ENCODE results near the gene NLRC3. TPM values are rescaled to one million over a fixed set of nuclear protein-coding genes. Genes with fewer than 3 reads are reported as not detected.

The NLRC3 gene
- total RNA-seq, 3 donors from 2014 or later (not counting 1 experiment from before 2014, with no cell fraction given), result 98.8 to 145 (median 133) TPM

GRCh38 chr16:3580686-3581085 is 3.5 kb upstream of the NLRC3 start:
- H3K27me3 ChIP-seq (ENCODE audit: control insufficient read depth, insufficient read depth, low read length), result no peaks in the 10 kb centered on the region
- DNase-seq, result no peak
- peaks cover 62% of the 10 kb centered on the region for H3K4me1 ChIP-seq (ENCODE audit: control insufficient read depth, insufficient read depth, low read length)
- Mint-ChIP-seq H3K9me3 (no peaks in the 10 kb centered on the region), H3K27ac (peak overlapping the region in 1 of 2 donors; percentile 97), H3K36me3 (no peaks in the 10 kb centered on the region), H3K4me3 (peak overlapping the region; percentile 45), H3K27me3 (ENCODE audit: low read depth in 2 of 2) (no peaks in the 10 kb centered on the region), H3K4me1 (peaks cover 29 to 61% of the 10 kb centered on the region in 2 donors)
- peaks cover 9% of the 10 kb centered on the region for H3K36me3 ChIP-seq (ENCODE audit: control insufficient read depth, insufficient read depth, low read length)
- no peaks in the 10 kb centered on the region for H3K9me3 ChIP-seq (ENCODE audit: control insufficient read depth, insufficient read depth, low read length)
- TF ChIP-seq CTCF (IDR thresholded peaks at IDR 0.05), result no peak
- H3K27ac ChIP-seq (ENCODE audit: low read length), result no peak overlapping the region
- intact Hi-C loops (cut with micrococcal nuclease), result no loop called here
- no peak for ATAC-seq
- 83% methylated on average over 8 of the region's 8 CpGs for WGBS (ENCODE audit: insufficient coverage)
- H3K4me3 ChIP-seq (ENCODE audit: low read length), result no peak overlapping the region

GRCh38 chr16:3580251-3580651 is 3.0 kb upstream of the NLRC3 start:
- no peaks in the 10 kb centered on the region for H3K36me3 Mint-ChIP-seq
- intact Hi-C loops (cut with micrococcal nuclease), result no loop called here
- no peaks in the 10 kb centered on the region for H3K27me3 Mint-ChIP-seq (ENCODE audit: low read depth in 2 of 2)
- peaks cover 9% of the 10 kb centered on the region for H3K36me3 ChIP-seq (ENCODE audit: control insufficient read depth, insufficient read depth, low read length)
- no peaks in the 10 kb centered on the region for H3K9me3 Mint-ChIP-seq
- H3K4me3 ChIP-seq (ENCODE audit: low read length), result no peak overlapping the region
- DNase-seq (no peak), ATAC-seq (no peak)
- peaks cover 29 to 61% of the 10 kb centered on the region in 2 donors for H3K4me1 Mint-ChIP-seq
- TF ChIP-seq CTCF (IDR thresholded peaks at IDR 0.05), result no peak
- no peaks in the 10 kb centered on the region for H3K27me3 ChIP-seq (ENCODE audit: control insufficient read depth, insufficient read depth, low read length)
- H3K9me3 ChIP-seq (ENCODE audit: control insufficient read depth, insufficient read depth, low read length), result no peaks in the 10 kb centered on the region
- peak overlapping the region; percentile 57 for H3K4me3 Mint-ChIP-seq
- H3K27ac Mint-ChIP-seq, result peak overlapping the region in 1 of 2 donors; percentile 97
- H3K27ac ChIP-seq (ENCODE audit: low read length), result peak overlapping the region; percentile 14
- WGBS (ENCODE audit: insufficient coverage), result 61% methylated on average over 11 of the region's 11 CpGs
- H3K4me1 ChIP-seq (ENCODE audit: control insufficient read depth, insufficient read depth, low read length), result peaks cover 62% of the 10 kb centered on the region

GRCh38 chr16:3579776-3580175 is 2.6 kb upstream of the NLRC3 start:
- 91% methylated on average over 7 of the region's 7 CpGs for WGBS (ENCODE audit: insufficient coverage)
- no peak for TF ChIP-seq CTCF (IDR thresholded peaks at IDR 0.05)
- H3K27me3 ChIP-seq (ENCODE audit: control insufficient read depth, insufficient read depth, low read length), result no peaks in the 10 kb centered on the region
- no peaks in the 10 kb centered on the region for H3K9me3 ChIP-seq (ENCODE audit: control insufficient read depth, insufficient read depth, low read length)
- Mint-ChIP-seq H3K27me3 (ENCODE audit: low read depth in 2 of 2) (no peaks in the 10 kb centered on the region), H3K27ac (peak overlapping the region; percentile 69 to 97), H3K9me3 (no peaks in the 10 kb centered on the region), H3K4me1 (peaks cover 29 to 60% of the 10 kb centered on the region in 2 donors), H3K36me3 (no peaks in the 10 kb centered on the region), H3K4me3 (peak overlapping the region; percentile 57)
- no peak overlapping the region for H3K4me3 ChIP-seq (ENCODE audit: low read length)
- peaks cover 12% of the 10 kb centered on the region for H3K36me3 ChIP-seq (ENCODE audit: control insufficient read depth, insufficient read depth, low read length)
- ATAC-seq, result no peak
- peaks cover 63% of the 10 kb centered on the region for H3K4me1 ChIP-seq (ENCODE audit: control insufficient read depth, insufficient read depth, low read length)
- intact Hi-C loops (cut with micrococcal nuclease), result loop anchor here (1.0 kb wide), 1 partner anchor 32 kb away; the partner anchor contains the start of gene SLX4
- peak overlapping the region; percentile 70 for H3K27ac ChIP-seq (ENCODE audit: low read length)
- DNase-seq, result no peak

All from natural killer cell (primary cell).